Right atrium auricular region (tissue), 2 donors: ENCODE data around the gene CYTL1. TPM values are rescaled to one million over a fixed set of nuclear protein-coding genes. Genes with fewer than 3 reads are reported as not detected.

Experiments used
- DNase-seq: peaks from one replicate; pipeline ENCODE4 v3.0.0-alpha.2; 2019; ENCODE audit warnings: low spot score
- H3K27ac ChIP-seq, 2 donors: fragments of 200-600 bp; sonication (generic); 1 replicate in 1 of 2; 2 replicates in 1 of 2; pipeline ENCODE4 v1.5.1; 2016 to 2019
- H3K27me3 ChIP-seq, 2 donors: fragments of 200-600 bp; sonication (generic); one replicate each; pipeline versions ENCODE4 v1.5.1 to v1.6.0; 2017 to 2019
- H3K36me3 ChIP-seq: fragments of 200-600 bp; sonication (generic); one replicate; pipeline ENCODE4 v1.5.1; 2016
- H3K4me1 ChIP-seq, 2 donors: fragments of 200-600 bp; sonication (generic); one replicate each; pipeline versions ENCODE4 v1.5.1 to v1.6.0; 2017 to 2019
- H3K4me3 ChIP-seq, 2 donors: fragments of 200-600 bp; sonication (generic); 1 replicate in 1 of 2; 2 replicates in 1 of 2; pipeline ENCODE4 v1.5.1; 2017 to 2019; ENCODE audit warnings: mild to moderate bottlenecking in 1 of 2, moderate library complexity in 1 of 2
- H3K9me3 ChIP-seq, 2 donors: fragments of 200-600 bp; sonication (generic); one replicate each; pipeline ENCODE4 v1.5.1; 2019
- total RNA-seq, 2 donors: library from RNA; depleted of rRNA; stranded (reverse); fragments of >200 nt; gene quantifications; one replicate each; pipeline ENCODE4 v1.1.0, GENCODE V29; 2016
- TF ChIP-seq, protein P1 (sequence below), 2 donors: fragments of 200-600 bp; sonication (generic); IDR thresholded peaks; one replicate each; pipeline ENCODE4 v1.5.1; 2019; ENCODE audit warnings: antibody characterized with exemption in 2 of 2

The CYTL1 gene
- total RNA-seq, 2 donors from 2014 or later, result not detected

GRCh38 chr4:5030927-5031326, 11.7 kb upstream of the CYTL1 start:
- no peak for DNase-seq
- Histone ChIP-seq H3K27ac (no peak overlapping the region), H3K4me3 (no peak overlapping the region), H3K36me3 (no peaks in the 10 kb centered on the region), H3K9me3 (no peaks in the 10 kb centered on the region), H3K4me1 (peaks cover 0 to 25% of the 10 kb centered on the region in 2 donors), H3K27me3 (no peaks in the 10 kb centered on the region)
- TF ChIP-seq, protein P1, sequence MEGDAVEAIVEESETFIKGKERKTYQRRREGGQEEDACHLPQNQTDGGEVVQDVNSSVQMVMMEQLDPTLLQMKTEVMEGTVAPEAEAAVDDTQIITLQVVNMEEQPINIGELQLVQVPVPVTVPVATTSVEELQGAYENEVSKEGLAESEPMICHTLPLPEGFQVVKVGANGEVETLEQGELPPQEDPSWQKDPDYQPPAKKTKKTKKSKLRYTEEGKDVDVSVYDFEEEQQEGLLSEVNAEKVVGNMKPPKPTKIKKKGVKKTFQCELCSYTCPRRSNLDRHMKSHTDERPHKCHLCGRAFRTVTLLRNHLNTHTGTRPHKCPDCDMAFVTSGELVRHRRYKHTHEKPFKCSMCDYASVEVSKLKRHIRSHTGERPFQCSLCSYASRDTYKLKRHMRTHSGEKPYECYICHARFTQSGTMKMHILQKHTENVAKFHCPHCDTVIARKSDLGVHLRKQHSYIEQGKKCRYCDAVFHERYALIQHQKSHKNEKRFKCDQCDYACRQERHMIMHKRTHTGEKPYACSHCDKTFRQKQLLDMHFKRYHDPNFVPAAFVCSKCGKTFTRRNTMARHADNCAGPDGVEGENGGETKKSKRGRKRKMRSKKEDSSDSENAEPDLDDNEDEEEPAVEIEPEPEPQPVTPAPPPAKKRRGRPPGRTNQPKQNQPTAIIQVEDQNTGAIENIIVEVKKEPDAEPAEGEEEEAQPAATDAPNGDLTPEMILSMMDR (IDR thresholded peaks at IDR 0.05), result no peak

DNA sequence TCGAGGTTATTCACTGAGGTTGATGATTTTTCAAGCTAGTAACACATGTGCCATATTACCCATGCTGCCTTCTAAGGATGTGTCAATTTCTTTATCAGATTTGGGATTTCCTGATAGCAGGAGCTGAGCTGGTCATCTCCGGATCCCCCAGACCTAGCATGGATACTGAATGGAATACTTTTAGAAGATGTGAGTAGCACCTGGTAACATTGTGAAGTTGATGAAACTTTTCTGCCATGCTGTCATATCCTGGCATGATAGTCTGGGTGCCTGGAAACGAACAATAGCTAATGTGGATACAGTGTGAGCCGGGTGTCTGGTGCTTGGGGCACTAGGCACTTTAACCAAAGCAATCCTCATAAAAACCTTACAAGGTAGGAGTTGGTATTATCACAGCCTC, 11.0 kb upstream of the CYTL1 start:
- Histone ChIP-seq H3K27ac (no peak overlapping the region), H3K9me3 (no peaks in the 10 kb centered on the region), H3K4me1 (peaks cover 0 to 25% of the 10 kb centered on the region in 2 donors), H3K27me3 (no peaks in the 10 kb centered on the region), H3K36me3 (no peaks in the 10 kb centered on the region), H3K4me3 (no peak overlapping the region)
- TF ChIP-seq, protein P1 (IDR thresholded peaks at IDR 0.05), result no peak
- DNase-seq, result no peak

DNA sequence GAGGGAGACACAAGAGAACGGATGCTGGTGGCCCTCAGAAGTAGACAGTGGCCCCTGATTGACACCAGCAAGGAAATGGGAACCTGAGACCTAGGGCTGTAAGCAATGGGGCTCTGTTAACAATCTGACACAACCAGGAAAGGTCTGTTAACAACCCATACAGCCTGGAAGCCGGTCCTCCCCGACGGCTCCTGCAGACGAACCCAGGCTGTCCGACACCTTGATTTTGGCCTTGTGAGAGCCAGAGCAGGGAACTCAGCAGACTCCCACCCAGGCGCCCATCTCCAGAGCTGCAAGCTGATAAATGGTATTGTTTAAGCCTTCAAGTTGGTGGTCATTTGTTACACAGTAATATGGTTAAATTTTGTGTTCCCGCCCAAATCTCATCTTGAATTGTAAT, 10.2 kb upstream of the CYTL1 start:
- no peak for DNase-seq
- Histone ChIP-seq H3K4me3 (no peak overlapping the region), H3K36me3 (no peaks in the 10 kb centered on the region), H3K27ac (no peak overlapping the region), H3K4me1 (peaks cover 0 to 17% of the 10 kb centered on the region in 2 donors), H3K27me3 (no peaks in the 10 kb centered on the region), H3K9me3 (no peaks in the 10 kb centered on the region)
- TF ChIP-seq, protein P1 (IDR thresholded peaks at IDR 0.05), result no peak

- TF ChIP-seq, protein P1 (IDR thresholded peaks at IDR 0.05), result no peak
- H3K9me3 ChIP-seq, result no peaks in the 10 kb centered on the region
Measured at GRCh38 chr4:5028480-5028879, 9.2 kb upstream of the CYTL1 start.

DNA sequence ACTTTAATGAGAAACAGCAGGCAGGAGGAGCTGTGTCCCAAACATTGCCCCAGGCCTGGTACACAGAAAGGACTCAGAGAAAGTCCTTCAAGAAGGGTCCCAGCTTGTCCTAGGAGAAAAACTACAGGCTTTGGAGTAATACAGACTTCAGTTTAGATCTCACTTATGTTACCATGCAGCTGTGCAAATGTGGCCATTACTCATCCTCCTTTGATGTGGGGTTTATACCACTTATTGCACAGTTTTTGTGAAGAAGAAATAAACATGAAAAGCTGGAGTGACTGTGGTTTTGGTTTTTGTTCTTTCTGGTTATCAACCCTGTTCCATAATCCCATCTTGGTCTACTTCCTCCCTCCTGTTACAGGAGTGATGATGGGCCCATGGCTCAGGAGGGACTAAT, 8.1 kb upstream of the CYTL1 start:
- H3K27me3 ChIP-seq, result no peaks in the 10 kb centered on the region
- TF ChIP-seq, protein P1 (IDR thresholded peaks at IDR 0.05), result no peak
- H3K27ac ChIP-seq, result no peak overlapping the region
- no peaks in the 10 kb centered on the region for H3K9me3 ChIP-seq
- no peaks in the 10 kb centered on the region for H3K4me1 ChIP-seq
- H3K36me3 ChIP-seq, result no peaks in the 10 kb centered on the region
- no peak for DNase-seq
- H3K4me3 ChIP-seq, result no peak overlapping the region

More at GRCh38 chr4:5028480-5028879, 9.2 kb upstream of the CYTL1 start:
- no peaks in the 10 kb centered on the region for H3K27me3 ChIP-seq
- H3K4me1 ChIP-seq, result peaks cover 0 to 9% of the 10 kb centered on the region in 2 donors
- no peak overlapping the region for H3K27ac ChIP-seq
- H3K4me3 ChIP-seq, result no peak overlapping the region
- no peak for DNase-seq
- no peaks in the 10 kb centered on the region for H3K36me3 ChIP-seq

GRCh38 chr4:5026371-5026770, 7.1 kb upstream of the CYTL1 start:
- DNase-seq, result no peak
- Histone ChIP-seq H3K27ac (no peak overlapping the region), H3K9me3 (no peaks in the 10 kb centered on the region), H3K36me3 (no peaks in the 10 kb centered on the region), H3K4me3 (no peak overlapping the region), H3K4me1 (no peaks in the 10 kb centered on the region), H3K27me3 (no peaks in the 10 kb centered on the region)
- TF ChIP-seq, protein P1 (IDR thresholded peaks at IDR 0.05), result no peak
